Uterus (tissue), 2 donors: ENCODE results near the gene FNIP2.

Experiments
- CTCF ChIP-seq, 4 experiments: fragments of 200-600 bp in 2 of 4; fragments of 450-650 bp in 2 of 4; sonication (generic) in 2 of 4; IDR thresholded peaks; one replicate each; pipeline ENCODE4 v1.5.1; 2016 to 2019; ENCODE audit warnings: antibody characterized with exemption in 4 of 4, mild to moderate bottlenecking in 2 of 4, moderate library complexity in 1 of 4
- POLR2A ChIP-seq, 2 donors: fragments of 450-650 bp; IDR thresholded peaks; one replicate each; pipeline ENCODE4 v1.6.1; 2016; ENCODE audit warnings: antibody characterized with exemption in 2 of 2, mild to moderate bottlenecking in 1 of 2, moderate library complexity in 1 of 2

GRCh38 chr4:158934996-158935669, 166.3 kb downstream of the FNIP2 start:
- no peak for TF ChIP-seq CTCF (IDR thresholded peaks at IDR 0.05)
- TF ChIP-seq POLR2A (IDR thresholded peaks at IDR 0.05): no peak
